Astrocyte (in vitro differentiated cells and primary cell): ENCODE data around the gene TBX2. TPM values are rescaled to one million over a fixed set of nuclear protein-coding genes. Genes with fewer than 3 reads are reported as not detected.

ENCODE experiments used
- DNase-seq: peaks from one replicate; pipeline ENCODE4 v3.0.0-alpha.2; 2010; ENCODE audit warnings: low read depth
- FAIRE-seq: peaks from 2 replicates; lab custom pipeline; 2011; peaks lifted over from hg19 to GRCh38; lab: Jason Lieb, UNC
- H2AFZ ChIP-seq: 2 replicates; pipeline ENCODE4 v1.6.0; 2012; ENCODE audit warnings: low read depth, low read length, inconsistent platforms
- H3K27ac ChIP-seq: 2 replicates; pipeline ENCODE4 v1.5.1; 2011; ENCODE audit warnings: low read depth, low read length, inconsistent platforms
- H3K27me3 ChIP-seq: 2 replicates; pipeline ENCODE4 v1.6.0; 2011; ENCODE audit warnings: low read length, inconsistent platforms; ENCODE audit not compliant: insufficient read depth
- H3K36me3 ChIP-seq: 2 replicates; pipeline ENCODE4 v1.5.1; 2011; ENCODE audit warnings: low read length, inconsistent platforms; ENCODE audit not compliant: insufficient read depth
- H3K4me1 ChIP-seq: 2 replicates; pipeline ENCODE4 v1.5.1; 2011; ENCODE audit warnings: low read length, inconsistent platforms; ENCODE audit not compliant: insufficient read depth
- H3K4me2 ChIP-seq: 2 replicates; pipeline ENCODE4 v1.6.0; 2012; ENCODE audit warnings: low read length, inconsistent platforms
- H3K4me3 ChIP-seq: 2 replicates; pipeline ENCODE4 v1.5.1; 2011; ENCODE audit warnings: low read depth, mild to moderate bottlenecking, low read length, inconsistent platforms; ENCODE audit not compliant: insufficient read depth
- H3K79me2 ChIP-seq: 2 replicates; pipeline ENCODE4 v1.6.0; 2012; ENCODE audit warnings: mild to moderate bottlenecking, low read length, inconsistent platforms; ENCODE audit not compliant: insufficient read depth
- H3K9ac ChIP-seq: 2 replicates; pipeline ENCODE4 v1.6.0; 2012; ENCODE audit warnings: mild to moderate bottlenecking, low read length, inconsistent platforms
- H3K9me3 ChIP-seq: 2 replicates; pipeline ENCODE4 v1.5.1; 2012; ENCODE audit warnings: low read depth, mild to moderate bottlenecking, low read length, inconsistent platforms; ENCODE audit not compliant: insufficient read depth
- H4K20me1 ChIP-seq: 2 replicates; pipeline ENCODE4 v1.6.0; 2012; ENCODE audit warnings: low read length, inconsistent platforms; ENCODE audit not compliant: insufficient read depth
- H3K27ac Mint-ChIP-seq: one replicate; pipeline ENCODE4 v1.8.0; 2021; ENCODE audit warnings: mild to moderate bottlenecking, mixed read lengths; ENCODE audit not compliant: unreplicated experiment
- H3K27me3 Mint-ChIP-seq: one replicate; pipeline ENCODE4 v1.8.0; 2021; ENCODE audit warnings: low read depth, mixed read lengths; ENCODE audit not compliant: unreplicated experiment
- H3K36me3 Mint-ChIP-seq: one replicate; pipeline ENCODE4 v1.8.0; 2021; ENCODE audit warnings: low read depth, mixed read lengths; ENCODE audit not compliant: unreplicated experiment
- H3K4me1 Mint-ChIP-seq: one replicate; pipeline ENCODE4 v1.8.0; 2021; ENCODE audit warnings: low read depth, mixed read lengths; ENCODE audit not compliant: unreplicated experiment
- H3K4me3 Mint-ChIP-seq: one replicate; pipeline ENCODE4 v1.8.0; 2021; ENCODE audit warnings: mild to moderate bottlenecking, moderate library complexity, mixed read lengths; ENCODE audit not compliant: unreplicated experiment
- H3K9me3 Mint-ChIP-seq: one replicate; pipeline ENCODE4 v1.8.0; 2021; ENCODE audit warnings: mild to moderate bottlenecking, mixed read lengths; ENCODE audit not compliant: unreplicated experiment
- EZH2 ChIP-seq: IDR thresholded peaks from 2 replicates; pipeline ENCODE4 v1.6.1; 2012; ENCODE audit warnings: mild to moderate bottlenecking, low read length, inconsistent platforms; ENCODE audit not compliant: insufficient read depth
- total RNA-seq: library from RNA; stranded (reverse); gene quantifications from 2 replicates; pipeline ENCODE4 v1.2.1, GENCODE V29; 2021
- TF ChIP-seq, protein P1 (sequence below): IDR thresholded peaks from 2 replicates; pipeline ENCODE4 v1.5.1; 2011; ENCODE audit warnings: low read depth, mild to moderate bottlenecking, inconsistent platforms, low read length, moderate library complexity; ENCODE audit not compliant: insufficient read depth

The TBX2 gene
- total RNA-seq, 1 donor from 2014 or later, result 0.50 TPM

DNA sequence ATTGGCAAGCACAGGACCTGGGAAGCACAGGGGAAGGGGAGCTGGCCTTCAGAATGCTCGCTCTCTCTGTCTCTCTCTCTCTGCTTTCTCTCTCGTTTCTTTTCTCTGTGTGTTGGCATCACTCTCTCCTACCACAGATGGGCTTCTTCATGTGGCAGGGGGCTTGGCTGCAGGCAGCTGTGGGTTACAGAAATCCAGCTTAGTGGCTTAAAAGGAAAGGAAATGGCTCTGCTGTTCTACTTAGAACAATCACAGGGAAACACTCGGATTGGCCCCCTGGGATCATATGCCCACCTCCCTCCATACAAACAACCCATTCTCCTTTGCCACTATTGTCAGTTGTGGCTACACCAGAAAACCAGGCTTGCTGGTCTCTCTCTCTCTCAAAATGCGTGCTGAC, 20.4 kb downstream of the TBX2 start:
- no peak overlapping the region for H2AFZ ChIP-seq
- FAIRE-seq, result no peak
- H3K9me3 Mint-ChIP-seq, result peaks cover 3% of the 10 kb centered on the region
- H3K4me3 Mint-ChIP-seq, result no peak overlapping the region
- TF ChIP-seq, protein P1, sequence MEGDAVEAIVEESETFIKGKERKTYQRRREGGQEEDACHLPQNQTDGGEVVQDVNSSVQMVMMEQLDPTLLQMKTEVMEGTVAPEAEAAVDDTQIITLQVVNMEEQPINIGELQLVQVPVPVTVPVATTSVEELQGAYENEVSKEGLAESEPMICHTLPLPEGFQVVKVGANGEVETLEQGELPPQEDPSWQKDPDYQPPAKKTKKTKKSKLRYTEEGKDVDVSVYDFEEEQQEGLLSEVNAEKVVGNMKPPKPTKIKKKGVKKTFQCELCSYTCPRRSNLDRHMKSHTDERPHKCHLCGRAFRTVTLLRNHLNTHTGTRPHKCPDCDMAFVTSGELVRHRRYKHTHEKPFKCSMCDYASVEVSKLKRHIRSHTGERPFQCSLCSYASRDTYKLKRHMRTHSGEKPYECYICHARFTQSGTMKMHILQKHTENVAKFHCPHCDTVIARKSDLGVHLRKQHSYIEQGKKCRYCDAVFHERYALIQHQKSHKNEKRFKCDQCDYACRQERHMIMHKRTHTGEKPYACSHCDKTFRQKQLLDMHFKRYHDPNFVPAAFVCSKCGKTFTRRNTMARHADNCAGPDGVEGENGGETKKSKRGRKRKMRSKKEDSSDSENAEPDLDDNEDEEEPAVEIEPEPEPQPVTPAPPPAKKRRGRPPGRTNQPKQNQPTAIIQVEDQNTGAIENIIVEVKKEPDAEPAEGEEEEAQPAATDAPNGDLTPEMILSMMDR, result no peak
- no peak for TF ChIP-seq EZH2
- no peaks in the 10 kb centered on the region for H3K36me3 ChIP-seq
- H4K20me1 ChIP-seq, result no peaks in the 10 kb centered on the region
- no peak overlapping the region for H3K9ac ChIP-seq
- no peak for DNase-seq
- H3K4me1 ChIP-seq, result peaks cover 9% of the 10 kb centered on the region
- peaks cover 10% of the 10 kb centered on the region for H3K27me3 ChIP-seq
- H3K4me1 Mint-ChIP-seq, result peaks cover 12% of the 10 kb centered on the region
- H3K9me3 ChIP-seq, result no peaks in the 10 kb centered on the region
- no peaks in the 10 kb centered on the region for H3K79me2 ChIP-seq
- H3K27me3 Mint-ChIP-seq, result peaks cover 33% of the 10 kb centered on the region
- peaks cover 1% of the 10 kb centered on the region for H3K36me3 Mint-ChIP-seq
- no peak overlapping the region for H3K4me2 ChIP-seq
- H3K4me3 ChIP-seq, result no peak overlapping the region
- no peak overlapping the region for H3K27ac Mint-ChIP-seq
- H3K27ac ChIP-seq, result no peak overlapping the region

GRCh38 chr17:61420745-61421398, 21.2 kb downstream of the TBX2 start:
- DNase-seq, result no peak
- TF ChIP-seq, protein P1, result no peak
- TF ChIP-seq EZH2, result no peak
- FAIRE-seq, result no peak

GRCh38 chr17:61421460-61421859, 21.8 kb downstream of the TBX2 start:
- Histone ChIP-seq H3K9ac (no peak overlapping the region), H3K27me3 (peaks cover 10% of the 10 kb centered on the region), H3K4me1 (peaks cover 1% of the 10 kb centered on the region), H3K36me3 (no peaks in the 10 kb centered on the region), H4K20me1 (no peaks in the 10 kb centered on the region), H3K9me3 (no peaks in the 10 kb centered on the region), H3K4me3 (no peak overlapping the region), H3K27ac (no peak overlapping the region), H2AFZ (no peak overlapping the region), H3K4me2 (no peak overlapping the region), H3K79me2 (no peaks in the 10 kb centered on the region)
- Mint-ChIP-seq H3K36me3 (peaks cover 1% of the 10 kb centered on the region), H3K27me3 (peaks cover 31% of the 10 kb centered on the region), H3K27ac (no peak overlapping the region), H3K9me3 (peaks cover 3% of the 10 kb centered on the region), H3K4me3 (no peak overlapping the region), H3K4me1 (peaks cover 10% of the 10 kb centered on the region)
- DNase-seq (no peak), FAIRE-seq (no peak)
- TF ChIP-seq EZH2, result no peak
- TF ChIP-seq, protein P1, result no peak

More at GRCh38 chr17:61420745-61421398, 21.2 kb downstream of the TBX2 start:
- Histone ChIP-seq H4K20me1 (no peaks in the 10 kb centered on the region), H3K79me2 (no peaks in the 10 kb centered on the region), H3K4me3 (no peak overlapping the region), H3K4me1 (peaks cover 7% of the 10 kb centered on the region), H3K36me3 (no peaks in the 10 kb centered on the region), H3K4me2 (no peak overlapping the region), H3K27me3 (peaks cover 10% of the 10 kb centered on the region), H3K9ac (no peak overlapping the region), H2AFZ (no peak overlapping the region), H3K27ac (no peak overlapping the region), H3K9me3 (no peaks in the 10 kb centered on the region)
- no peak overlapping the region for H3K4me3 Mint-ChIP-seq
- peaks cover 1% of the 10 kb centered on the region for H3K36me3 Mint-ChIP-seq
- H3K9me3 Mint-ChIP-seq, result peaks cover 3% of the 10 kb centered on the region
- peaks cover 11% of the 10 kb centered on the region for H3K4me1 Mint-ChIP-seq
- H3K27me3 Mint-ChIP-seq, result peaks cover 31% of the 10 kb centered on the region
- H3K27ac Mint-ChIP-seq, result no peak overlapping the region
